ENCODE data around the gene PDLIM5.

The PDLIM5 gene

DNA sequence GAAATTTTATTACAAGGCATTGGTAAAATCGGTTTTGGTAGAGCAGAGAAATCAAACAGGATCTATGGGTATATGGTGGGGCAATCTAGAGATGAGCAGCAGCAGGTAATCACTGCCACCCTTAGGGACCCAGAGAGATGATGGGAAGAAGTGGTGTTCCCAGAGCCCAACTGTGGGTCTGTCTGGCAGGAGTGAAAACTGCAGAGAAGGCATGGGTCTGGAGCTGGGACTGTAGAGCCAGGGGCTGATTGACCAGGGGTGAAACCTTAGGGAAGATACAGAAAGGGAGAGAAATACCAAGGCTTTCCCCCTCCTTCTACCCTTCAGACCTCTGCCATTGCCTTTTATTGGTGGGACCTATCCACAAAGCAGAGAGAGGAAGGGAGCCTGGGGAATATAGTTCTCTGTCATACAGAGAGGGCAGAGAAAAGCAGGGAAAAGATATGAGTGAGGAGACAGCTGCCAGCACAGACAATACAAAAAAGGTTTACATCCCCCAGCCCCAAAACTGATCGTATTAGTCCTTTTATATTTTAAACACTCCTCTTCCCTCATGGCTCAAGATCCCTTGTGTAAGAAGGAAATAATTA, 28.7 kb downstream of the PDLIM5 start:
- TF ChIP-seq, protein P1, sequence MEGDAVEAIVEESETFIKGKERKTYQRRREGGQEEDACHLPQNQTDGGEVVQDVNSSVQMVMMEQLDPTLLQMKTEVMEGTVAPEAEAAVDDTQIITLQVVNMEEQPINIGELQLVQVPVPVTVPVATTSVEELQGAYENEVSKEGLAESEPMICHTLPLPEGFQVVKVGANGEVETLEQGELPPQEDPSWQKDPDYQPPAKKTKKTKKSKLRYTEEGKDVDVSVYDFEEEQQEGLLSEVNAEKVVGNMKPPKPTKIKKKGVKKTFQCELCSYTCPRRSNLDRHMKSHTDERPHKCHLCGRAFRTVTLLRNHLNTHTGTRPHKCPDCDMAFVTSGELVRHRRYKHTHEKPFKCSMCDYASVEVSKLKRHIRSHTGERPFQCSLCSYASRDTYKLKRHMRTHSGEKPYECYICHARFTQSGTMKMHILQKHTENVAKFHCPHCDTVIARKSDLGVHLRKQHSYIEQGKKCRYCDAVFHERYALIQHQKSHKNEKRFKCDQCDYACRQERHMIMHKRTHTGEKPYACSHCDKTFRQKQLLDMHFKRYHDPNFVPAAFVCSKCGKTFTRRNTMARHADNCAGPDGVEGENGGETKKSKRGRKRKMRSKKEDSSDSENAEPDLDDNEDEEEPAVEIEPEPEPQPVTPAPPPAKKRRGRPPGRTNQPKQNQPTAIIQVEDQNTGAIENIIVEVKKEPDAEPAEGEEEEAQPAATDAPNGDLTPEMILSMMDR (IDR thresholded peaks at IDR 0.05; ENCODE audit: low read depth, low read length), result no peak
- no peak for DNase-seq (ENCODE audit: extremely low read depth, low read depth)

DNA sequence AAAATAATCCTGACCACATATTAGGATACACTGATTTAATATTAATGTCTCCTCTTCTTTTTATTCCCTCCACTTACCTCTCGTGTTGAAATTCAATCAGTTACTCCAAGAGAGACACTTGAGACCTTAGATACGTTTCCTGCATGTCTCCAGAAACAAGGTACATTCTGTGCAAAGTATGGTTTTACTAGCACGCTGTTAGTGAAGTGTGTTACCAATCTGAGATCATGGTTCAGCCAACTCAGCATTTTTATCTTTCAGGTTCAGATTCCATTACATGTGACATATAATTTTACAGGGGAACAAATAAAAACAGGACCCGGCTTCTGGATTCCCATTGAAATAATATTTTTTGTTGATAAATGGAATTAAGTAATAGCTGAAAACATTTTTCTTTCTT, 32.2 kb downstream of the PDLIM5 start:
- TF ChIP-seq, protein P1 (IDR thresholded peaks at IDR 0.05; ENCODE audit: low read depth, low read length), result no peak
- DNase-seq (ENCODE audit: extremely low read depth, low read depth), result no peak

DNA sequence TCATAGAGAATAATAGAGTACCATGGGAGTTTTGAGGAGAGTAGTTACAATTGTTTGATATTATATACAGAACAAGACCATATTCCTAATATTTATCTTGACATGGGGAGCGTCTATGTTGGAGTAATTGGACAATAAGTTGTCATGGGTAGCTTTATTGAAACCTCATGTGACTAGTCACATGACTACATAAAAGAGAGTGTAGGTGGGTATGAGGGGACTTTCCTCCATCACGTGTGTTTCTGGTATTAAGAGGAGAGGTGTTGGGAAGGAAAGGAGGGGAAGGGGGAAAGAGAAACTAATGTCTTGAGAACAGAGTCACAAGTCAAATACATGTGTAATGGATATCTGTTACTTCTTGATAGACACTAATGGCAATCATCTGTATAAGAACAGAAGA, 33.1 kb downstream of the PDLIM5 start:
- TF ChIP-seq, protein P1 (IDR thresholded peaks at IDR 0.05; ENCODE audit: low read depth, low read length), result no peak
- DNase-seq (ENCODE audit: extremely low read depth, low read depth), result no peak

DNA sequence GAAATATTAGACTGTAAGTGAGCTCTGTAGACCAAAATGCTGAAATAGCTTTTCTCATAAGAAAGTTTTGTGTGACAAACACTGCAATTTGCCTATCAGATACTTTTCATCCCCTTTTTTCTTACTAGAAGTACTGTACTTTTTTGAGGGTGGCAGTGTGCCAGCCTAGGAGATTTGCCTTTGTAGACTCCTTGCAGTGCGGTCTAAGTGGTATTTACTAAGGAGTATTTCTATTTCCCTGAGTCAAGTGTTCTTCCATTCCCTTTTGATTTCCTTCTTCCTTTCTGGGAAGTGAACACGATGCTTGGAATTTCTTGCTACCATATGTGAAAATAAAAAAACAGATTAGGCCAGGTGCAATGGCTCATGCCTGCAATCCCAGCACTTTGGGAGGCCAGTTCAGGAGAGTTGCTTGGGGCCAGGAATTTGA, 34.6 kb downstream of the PDLIM5 start:
- TF ChIP-seq, protein P1 (IDR thresholded peaks at IDR 0.05; ENCODE audit: low read depth, low read length), result no peak
- DNase-seq (ENCODE audit: extremely low read depth, low read depth), result no peak

DNA sequence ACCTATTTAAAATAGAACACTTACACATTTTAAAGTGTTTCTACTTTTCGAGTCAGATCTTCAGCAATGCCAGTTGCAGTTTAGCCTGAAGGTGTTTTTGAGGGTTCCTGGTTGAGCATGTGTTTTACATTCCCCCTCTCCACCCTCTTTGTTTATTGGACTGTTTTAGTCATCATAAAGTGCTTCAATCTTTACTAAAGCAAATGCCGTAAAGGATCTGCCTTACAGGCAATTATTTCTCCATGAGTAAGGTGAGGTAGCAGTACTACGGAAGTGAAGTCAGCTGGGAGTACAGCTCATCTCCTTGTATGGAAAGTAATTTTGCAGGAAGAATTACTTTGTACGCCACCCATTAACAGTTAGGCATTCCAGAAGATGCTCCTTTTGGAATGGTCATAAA, 36.9 kb downstream of the PDLIM5 start:
- DNase-seq (ENCODE audit: extremely low read depth, low read depth), result no peak
- TF ChIP-seq, protein P1 (IDR thresholded peaks at IDR 0.05; ENCODE audit: low read depth, low read length), result no peak

DNA sequence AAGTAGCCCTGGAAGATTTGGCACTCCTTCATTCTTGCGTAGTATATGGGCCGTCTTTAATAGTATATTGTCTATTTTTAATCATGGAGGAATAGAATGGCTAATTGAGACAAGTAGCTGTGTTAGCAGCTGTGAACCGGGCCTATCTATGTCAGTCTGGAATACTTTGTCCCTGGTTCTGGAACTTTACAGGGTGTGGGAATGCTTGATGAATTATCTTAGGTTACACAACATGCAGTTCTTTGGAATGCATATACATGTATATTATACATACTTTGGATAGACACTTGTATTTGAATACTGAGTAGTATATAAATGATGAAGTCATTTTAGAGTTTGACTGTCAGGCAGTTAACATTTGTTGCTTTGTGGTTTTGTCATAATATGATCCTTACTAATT, 37.4 kb downstream of the PDLIM5 start:
- no peak for DNase-seq (ENCODE audit: extremely low read depth, low read depth)

DNA sequence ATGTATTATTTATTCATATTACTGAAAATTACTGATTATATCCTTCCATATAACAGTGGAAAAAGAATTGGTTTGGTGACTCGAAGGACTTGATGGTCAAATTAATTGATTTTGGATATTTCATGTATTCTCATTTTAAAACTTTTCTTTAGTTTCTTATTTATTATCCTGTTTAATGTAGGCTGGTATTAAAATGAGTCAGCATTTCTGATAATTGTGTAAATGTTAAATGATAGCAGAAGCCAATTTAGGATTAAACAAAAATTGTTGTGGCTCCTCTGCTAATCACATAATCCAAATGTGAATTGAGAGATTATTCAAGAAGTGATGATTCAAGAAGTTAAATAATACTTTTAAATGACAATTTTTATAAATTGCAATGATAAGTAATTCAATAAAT, 38.7 kb downstream of the PDLIM5 start:
- TF ChIP-seq, protein P1 (IDR thresholded peaks at IDR 0.05; ENCODE audit: low read depth, low read length), result no peak
- no peak for DNase-seq (ENCODE audit: extremely low read depth, low read depth)

More for the DNA sequence above, 37.4 kb downstream of the PDLIM5 start:
- TF ChIP-seq, protein P1 (IDR thresholded peaks at IDR 0.05; ENCODE audit: low read depth, low read length), result no peak

All from AG09319 (cell line).